GM23338 (cell line): ENCODE data around the gene KLKB1. TPM values are rescaled to one million over a fixed set of nuclear protein-coding genes. Genes with fewer than 3 reads are reported as not detected.

Experiments used
- ATAC-seq: fragments of 200-7000 bp; cut with Tn5 transposase; 3 replicates; pipeline ENCODE4 v1.9.1; 2020
- DNase-seq: peaks from one replicate; pipeline ENCODE4 v3.0.0-alpha.2; 2015; ENCODE audit warnings: low spot score
- H2AFZ ChIP-seq: fragments of 200-600 bp; sonication (generic); 2 replicates; pipeline ENCODE4 v1.8.0; 2016; ENCODE audit warnings: antibody characterized with exemption, mild to moderate bottlenecking, moderate library complexity
- H3F3A ChIP-seq: fragments of 200-600 bp; sonication (generic); replicated peaks from 2 replicates; pipeline ENCODE4 v1.8.0; 2017; ENCODE audit warnings: antibody characterized with exemption, mixed run types, low read depth
- H3K27ac ChIP-seq: fragments of 200-600 bp; sonication (generic); 2 replicates; pipeline ENCODE4 v1.6.1; 2016; ENCODE audit warnings: low read depth
- H3K27me3 ChIP-seq: fragments of 200-600 bp; sonication (generic); 2 replicates; pipeline ENCODE4 v1.8.0; 2016; ENCODE audit warnings: mild to moderate bottlenecking, mixed run types, moderate library complexity; ENCODE audit not compliant: insufficient read depth
- H3K36me3 ChIP-seq: fragments of 200-600 bp; sonication (generic); 2 replicates; pipeline ENCODE4 v1.8.0; 2016; ENCODE audit warnings: mild to moderate bottlenecking; ENCODE audit not compliant: insufficient read depth
- H3K4me1 ChIP-seq: fragments of 200-600 bp; sonication (generic); 2 replicates; pipeline ENCODE4 v1.8.0; 2016; ENCODE audit warnings: mild to moderate bottlenecking, moderate library complexity; ENCODE audit not compliant: insufficient read depth
- H3K4me2 ChIP-seq: fragments of 200-600 bp; sonication (generic); 2 replicates; pipeline ENCODE4 v1.7.1; 2017; ENCODE audit warnings: mixed run types
- H3K4me3 ChIP-seq: fragments of 200-600 bp; sonication (generic); 2 replicates; pipeline ENCODE4 v1.6.1; 2016; ENCODE audit warnings: mixed run types
- H3K79me2 ChIP-seq: fragments of 200-600 bp; sonication (generic); replicated peaks from 2 replicates; pipeline ENCODE4 v1.8.0; 2017; ENCODE audit warnings: mild to moderate bottlenecking; ENCODE audit not compliant: insufficient read depth
- H3K9me2 ChIP-seq: fragments of 200-600 bp; sonication (generic); 2 replicates; pipeline ENCODE4 v1.8.0; 2017; ENCODE audit not compliant: insufficient read depth
- H4K20me1 ChIP-seq: fragments of 200-600 bp; sonication (generic); replicated peaks from 2 replicates; pipeline ENCODE4 v1.8.0; 2017; ENCODE audit warnings: mild to moderate bottlenecking; ENCODE audit not compliant: insufficient read depth
- H3K27ac Mint-ChIP-seq: 2 replicates; pipeline ENCODE4 v1.8.0; 2020; ENCODE audit warnings: inconsistent platforms, mild to moderate bottlenecking, moderate library complexity, mixed read lengths
- H3K27me3 Mint-ChIP-seq: 3 replicates; pipeline ENCODE4 v1.8.0; 2022; ENCODE audit warnings: low read depth, mild to moderate bottlenecking, moderate library complexity, mixed read lengths, inconsistent platforms; ENCODE audit not compliant: insufficient read depth, poor library complexity
- H3K36me3 Mint-ChIP-seq: 3 replicates; pipeline ENCODE4 v1.8.0; 2021; ENCODE audit warnings: low read depth, mild to moderate bottlenecking, inconsistent platforms, moderate library complexity, mixed read lengths
- H3K4me1 Mint-ChIP-seq: 3 replicates; pipeline ENCODE4 v1.8.0; 2020; ENCODE audit warnings: mild to moderate bottlenecking, inconsistent platforms, mixed read lengths
- H3K4me3 Mint-ChIP-seq: 3 replicates; pipeline ENCODE4 v1.8.0; 2021; ENCODE audit warnings: moderate library complexity, mild to moderate bottlenecking, inconsistent platforms, mixed read lengths
- H3K9me3 Mint-ChIP-seq: 3 replicates; pipeline ENCODE4 v1.8.0; 2020; ENCODE audit warnings: moderate library complexity, mild to moderate bottlenecking, inconsistent platforms, mixed read lengths
- CREB1 ChIP-seq: fragments of 250-450 bp; sonication (Bioruptor Pico); IDR thresholded peaks from 2 replicates; pipeline ENCODE4 v1.5.0; 2020; ENCODE audit warnings: low read depth, mild to moderate bottlenecking, moderate library complexity
- EZH2 ChIP-seq: fragments of 200-600 bp; sonication (generic); IDR thresholded peaks from one replicate; pipeline ENCODE4 v1.8.0; 2017; ENCODE audit warnings: antibody characterized with exemption, mild to moderate bottlenecking, low read depth; ENCODE audit not compliant: unreplicated experiment
- EZH2phosphoT487 ChIP-seq: fragments of 200-600 bp; sonication (generic); IDR thresholded peaks from one replicate; pipeline ENCODE4 v1.8.1; 2018; ENCODE audit warnings: antibody characterized with exemption; ENCODE audit not compliant: unreplicated experiment
- NANOG ChIP-seq: IDR thresholded peaks from 2 replicates; pipeline ENCODE4 v1.6.1; 2016; ENCODE audit warnings: antibody characterized with exemption, borderline replicate concordance
- POLR2AphosphoS5 ChIP-seq: IDR thresholded peaks from 2 replicates; pipeline ENCODE4 v1.6.1; 2016; ENCODE audit warnings: antibody characterized with exemption, low read depth
- ZNF114 ChIP-seq: fragments of 250-450 bp; sonication (Bioruptor Pico); IDR thresholded peaks from 2 replicates; pipeline ENCODE4 v1.5.0; 2020; ENCODE audit warnings: mild to moderate bottlenecking, moderate library complexity
- ZNF331 ChIP-seq: fragments of 250-450 bp; sonication (Bioruptor Pico); IDR thresholded peaks from 2 replicates; pipeline ENCODE4 v1.5.0; 2020; ENCODE audit warnings: low read depth, mild to moderate bottlenecking, moderate library complexity
- polyA plus RNA-seq: library from polyadenylated mRNA; unstranded; fragments of >200 nt; fragmentation: Nextera tagmentation; extraction: Ambion mirVana; gene quantifications from 2 replicates; pipeline ENCODE4 v1.2.1, GENCODE V29; 2016
- total RNA-seq: library from RNA; depleted of rRNA; stranded (reverse); fragments of >200 nt; shearing (Covaris generic); gene quantifications from 2 replicates; pipeline ENCODE4 v1.2.3, GENCODE V29; 2014
- TF ChIP-seq, protein P1 (sequence below): IDR thresholded peaks from one replicate; pipeline ENCODE4 v1.6.1; 2018; ENCODE audit warnings: antibody characterized with exemption; ENCODE audit not compliant: unreplicated experiment
- TF ChIP-seq, protein P2 (sequence below): IDR thresholded peaks from 2 replicates; pipeline ENCODE4 v1.6.1; 2016; ENCODE audit warnings: antibody characterized with exemption

Gene KLKB1
- total and polyA plus RNA-seq, 2 experiments from 2014 or later = 8.6 to 10.9 TPM

DNA sequence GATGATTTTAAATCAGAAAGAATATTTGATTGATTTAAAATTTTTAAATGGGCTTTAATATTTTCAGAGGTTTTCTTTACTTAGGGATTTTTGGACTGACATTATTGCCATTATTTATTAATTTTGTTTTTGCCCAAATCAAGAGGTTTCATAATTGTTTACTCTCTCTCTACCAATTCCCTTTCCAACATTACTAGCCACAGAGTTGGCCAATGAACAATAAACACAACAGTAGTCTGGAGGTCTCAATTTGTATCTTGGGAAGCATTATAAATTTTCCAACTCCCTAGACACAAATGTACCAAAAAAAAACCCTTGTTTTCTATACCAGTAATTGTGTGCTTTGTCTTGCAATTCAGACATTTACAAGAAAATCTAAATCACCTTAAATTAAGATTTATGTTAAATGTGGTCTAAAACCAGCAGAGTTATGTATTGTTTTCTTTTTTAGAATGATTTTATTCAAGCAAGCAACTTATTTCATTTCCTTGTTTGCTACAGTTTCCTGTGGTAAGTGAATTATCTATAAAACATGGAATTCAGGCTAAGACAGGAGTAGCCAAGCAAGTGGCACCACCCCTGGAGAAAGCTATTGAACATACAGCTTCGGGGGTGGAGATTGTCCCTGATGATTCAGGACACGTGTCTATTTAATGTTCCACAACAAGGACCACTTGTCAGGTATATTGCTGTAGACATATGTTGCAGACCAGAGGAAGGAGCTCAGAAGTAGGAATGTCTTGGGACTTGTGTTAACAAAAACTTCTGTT, 622 bp downstream of the KLKB1 start (continued):
- TF ChIP-seq, protein P1, sequence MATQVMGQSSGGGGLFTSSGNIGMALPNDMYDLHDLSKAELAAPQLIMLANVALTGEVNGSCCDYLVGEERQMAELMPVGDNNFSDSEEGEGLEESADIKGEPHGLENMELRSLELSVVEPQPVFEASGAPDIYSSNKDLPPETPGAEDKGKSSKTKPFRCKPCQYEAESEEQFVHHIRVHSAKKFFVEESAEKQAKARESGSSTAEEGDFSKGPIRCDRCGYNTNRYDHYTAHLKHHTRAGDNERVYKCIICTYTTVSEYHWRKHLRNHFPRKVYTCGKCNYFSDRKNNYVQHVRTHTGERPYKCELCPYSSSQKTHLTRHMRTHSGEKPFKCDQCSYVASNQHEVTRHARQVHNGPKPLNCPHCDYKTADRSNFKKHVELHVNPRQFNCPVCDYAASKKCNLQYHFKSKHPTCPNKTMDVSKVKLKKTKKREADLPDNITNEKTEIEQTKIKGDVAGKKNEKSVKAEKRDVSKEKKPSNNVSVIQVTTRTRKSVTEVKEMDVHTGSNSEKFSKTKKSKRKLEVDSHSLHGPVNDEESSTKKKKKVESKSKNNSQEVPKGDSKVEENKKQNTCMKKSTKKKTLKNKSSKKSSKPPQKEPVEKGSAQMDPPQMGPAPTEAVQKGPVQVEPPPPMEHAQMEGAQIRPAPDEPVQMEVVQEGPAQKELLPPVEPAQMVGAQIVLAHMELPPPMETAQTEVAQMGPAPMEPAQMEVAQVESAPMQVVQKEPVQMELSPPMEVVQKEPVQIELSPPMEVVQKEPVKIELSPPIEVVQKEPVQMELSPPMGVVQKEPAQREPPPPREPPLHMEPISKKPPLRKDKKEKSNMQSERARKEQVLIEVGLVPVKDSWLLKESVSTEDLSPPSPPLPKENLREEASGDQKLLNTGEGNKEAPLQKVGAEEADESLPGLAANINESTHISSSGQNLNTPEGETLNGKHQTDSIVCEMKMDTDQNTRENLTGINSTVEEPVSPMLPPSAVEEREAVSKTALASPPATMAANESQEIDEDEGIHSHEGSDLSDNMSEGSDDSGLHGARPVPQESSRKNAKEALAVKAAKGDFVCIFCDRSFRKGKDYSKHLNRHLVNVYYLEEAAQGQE = no peak
- TF ChIP-seq EZH2 = no peak
- no peak for TF ChIP-seq ZNF331 (CRISPR knock-in tag)
- TF ChIP-seq EZH2phosphoT487 = no peak
- no peak for TF ChIP-seq NANOG
- TF ChIP-seq ZNF114 (CRISPR knock-in tag) = no peak

DNA sequence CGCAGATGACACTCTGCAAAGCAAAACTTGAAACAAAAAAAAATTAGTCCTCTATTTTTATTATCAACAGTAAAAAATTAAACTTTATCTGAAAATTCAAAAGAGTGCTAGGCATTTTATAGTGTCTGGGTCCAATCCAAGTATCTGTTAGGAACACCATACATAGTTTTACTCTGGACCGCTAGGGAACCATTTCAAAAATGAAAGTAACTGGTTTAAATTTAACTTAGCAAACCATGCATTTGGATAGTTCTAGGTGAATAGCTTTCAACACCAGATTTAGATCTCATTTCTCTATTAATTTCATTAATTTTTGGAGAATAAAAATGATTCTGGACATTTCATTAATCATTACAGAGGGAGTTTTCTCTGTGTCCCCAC, 1.2 kb downstream of the KLKB1 start:
- H3K4me2 ChIP-seq = no peak overlapping the region
- no peak overlapping the region for H3K27ac ChIP-seq
- peaks cover under 1% of the 10 kb centered on the region for H3K27me3 Mint-ChIP-seq
- no peaks in the 10 kb centered on the region for H3F3A ChIP-seq
- no peaks in the 10 kb centered on the region for H4K20me1 ChIP-seq
- 0 out of 2 replicates have a peak overlapping the region, but pooled peaks have one; percentile 5 for H2AFZ ChIP-seq
- no peak overlapping the region for H3K4me3 Mint-ChIP-seq
- H3K4me3 ChIP-seq = no peak overlapping the region
- H3K4me1 Mint-ChIP-seq = peaks cover 18% of the 10 kb centered on the region; the same call in 2 of the 3 replicates
- no peak overlapping the region for H3K27ac Mint-ChIP-seq
- no peaks in the 10 kb centered on the region for H3K27me3 ChIP-seq
- no peak for ATAC-seq
- H3K36me3 Mint-ChIP-seq = peaks cover 36% of the 10 kb centered on the region
- no peak for DNase-seq
- H3K36me3 ChIP-seq = peaks cover 22% of the 10 kb centered on the region
- H3K79me2 ChIP-seq = no peaks in the 10 kb centered on the region
- peaks cover 3% of the 10 kb centered on the region; the same call in 1 of the 2 replicates for H3K9me2 ChIP-seq
- 0 out of 2 replicates have a peak, but pooled peaks cover 14% of the 10 kb centered on the region for H3K4me1 ChIP-seq
- peaks cover 37% of the 10 kb centered on the region for H3K9me3 Mint-ChIP-seq
- TF ChIP-seq, protein P2, sequence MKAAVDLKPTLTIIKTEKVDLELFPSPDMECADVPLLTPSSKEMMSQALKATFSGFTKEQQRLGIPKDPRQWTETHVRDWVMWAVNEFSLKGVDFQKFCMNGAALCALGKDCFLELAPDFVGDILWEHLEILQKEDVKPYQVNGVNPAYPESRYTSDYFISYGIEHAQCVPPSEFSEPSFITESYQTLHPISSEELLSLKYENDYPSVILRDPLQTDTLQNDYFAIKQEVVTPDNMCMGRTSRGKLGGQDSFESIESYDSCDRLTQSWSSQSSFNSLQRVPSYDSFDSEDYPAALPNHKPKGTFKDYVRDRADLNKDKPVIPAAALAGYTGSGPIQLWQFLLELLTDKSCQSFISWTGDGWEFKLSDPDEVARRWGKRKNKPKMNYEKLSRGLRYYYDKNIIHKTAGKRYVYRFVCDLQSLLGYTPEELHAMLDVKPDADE = no peak
- TF ChIP-seq CREB1 (CRISPR knock-in tag) (no peak), POLR2AphosphoS5 (no peak), EZH2phosphoT487 (no peak)
- TF ChIP-seq, protein P1 = no peak
